NCI-H526 (cell line): ENCODE results near the gene LYZ.

ENCODE experiments used
- DNase-seq, 2 experiments: peaks; one replicate each; lab custom pipeline; 2025; lab: John Stamatoyannopoulos, UW

The LYZ gene

GRCh38 chr12:69338936-69339335 lies 9.2 kb upstream of the LYZ start:
- no peak for DNase-seq

- DNase-seq, result no peak
These were observed 8.2 kb upstream of the LYZ start for GRCh38 chr12:69339999-69340398.

DNA sequence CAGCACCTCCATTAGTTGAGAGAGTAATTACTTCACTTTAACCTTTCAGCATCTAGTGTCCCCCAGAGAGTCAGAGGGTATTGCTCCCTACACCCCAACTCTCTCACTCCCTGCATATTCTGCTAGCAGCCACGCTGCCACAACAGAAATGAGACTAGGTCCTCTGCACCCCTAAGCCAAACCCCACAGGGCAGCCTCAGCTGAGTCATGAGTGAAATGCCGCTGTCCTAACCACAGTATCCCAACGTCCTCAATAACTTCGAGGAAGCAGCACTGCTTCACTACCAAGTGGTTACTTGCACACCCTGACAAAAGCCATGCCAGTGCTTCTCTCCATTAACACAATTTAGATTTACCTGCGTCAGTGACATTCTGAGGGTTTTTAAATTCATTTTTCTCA lies 6.9 kb upstream of the LYZ start:
- DNase-seq, result no peak

- no peak for DNase-seq
These were observed 5.8 kb upstream of the LYZ start for GRCh38 chr12:69342421-69342820.

DNA sequence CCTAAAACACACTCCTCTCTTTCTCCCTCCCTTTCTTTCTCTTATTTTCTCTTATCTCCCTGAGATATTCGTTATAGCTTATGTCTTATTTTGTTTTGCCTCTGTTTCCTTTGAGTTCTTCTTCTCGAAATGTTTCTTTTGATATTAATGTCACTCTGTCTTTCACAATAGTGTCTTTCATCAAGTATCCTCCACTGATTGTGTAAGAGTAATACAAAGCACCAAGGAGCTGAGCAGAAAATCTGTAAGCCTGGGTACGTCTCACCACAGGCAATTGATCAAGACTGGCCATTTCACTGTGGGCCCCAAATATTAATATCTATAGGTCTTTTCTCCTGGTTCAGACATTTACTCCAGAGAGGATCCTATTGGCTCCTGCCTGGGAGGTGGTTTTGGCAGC lies 4.8 kb upstream of the LYZ start:
- no peak for DNase-seq

DNA sequence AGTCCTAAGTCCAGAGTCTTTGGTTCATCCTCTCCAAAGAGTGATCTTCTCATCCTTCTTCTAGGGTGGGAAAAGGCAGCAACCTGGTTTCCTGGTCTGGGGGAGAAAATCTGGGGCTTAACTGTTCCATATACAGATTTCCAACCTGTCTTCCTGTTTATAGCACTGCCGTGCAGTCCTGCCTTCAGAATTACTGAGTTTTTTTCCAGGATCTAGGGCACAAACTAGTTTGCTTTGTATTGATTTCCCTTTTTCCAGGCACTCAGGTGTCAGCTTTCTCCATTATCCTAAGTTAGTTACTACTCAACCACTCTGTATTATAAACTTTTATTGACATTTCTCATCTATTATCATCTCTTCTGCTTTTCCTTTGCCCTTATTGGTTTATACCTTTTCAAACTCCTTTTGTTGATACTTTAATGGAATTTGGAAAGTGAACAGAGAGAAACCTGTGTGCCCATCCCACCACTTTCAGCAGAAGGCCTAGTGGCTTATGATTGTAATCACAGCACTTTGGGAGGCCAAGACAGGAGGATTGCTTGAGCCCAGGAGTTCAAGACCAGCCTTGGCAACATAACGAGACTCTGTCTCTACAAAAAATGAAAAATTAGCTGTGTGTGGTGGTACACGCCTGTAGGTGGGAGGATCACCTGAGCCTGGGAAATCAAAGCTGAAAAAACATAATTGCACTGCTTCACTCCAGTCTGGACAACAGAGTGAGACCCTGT lies 4.1 kb upstream of the LYZ start:
- no peak for DNase-seq

DNA sequence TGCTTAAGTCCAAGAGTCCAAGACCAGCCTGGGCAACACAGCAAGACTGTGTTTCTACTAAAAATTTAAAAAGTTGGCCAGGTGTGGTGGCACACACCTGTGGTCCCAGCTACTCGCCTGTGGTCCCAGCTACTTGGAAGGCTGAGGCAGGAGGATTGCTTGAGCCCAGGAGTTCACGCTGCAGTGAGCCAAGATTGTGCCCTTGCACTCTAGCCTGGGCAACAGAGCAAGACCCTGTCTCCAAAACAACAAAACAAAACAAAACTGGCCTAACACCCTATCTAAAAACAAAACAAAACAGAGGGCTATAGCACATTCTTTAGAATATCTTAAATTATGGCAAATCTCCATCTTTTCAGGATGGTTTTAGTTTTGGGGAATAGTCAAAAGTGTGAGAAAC lies 3.1 kb upstream of the LYZ start:
- DNase-seq, result no peak

GRCh38 chr12:69345742-69346141 lies 2.4 kb upstream of the LYZ start:
- DNase-seq, result no peak

GRCh38 chr12:69350002-69350626 lies 1.9 kb downstream of the LYZ start:
- no peak for DNase-seq

DNA sequence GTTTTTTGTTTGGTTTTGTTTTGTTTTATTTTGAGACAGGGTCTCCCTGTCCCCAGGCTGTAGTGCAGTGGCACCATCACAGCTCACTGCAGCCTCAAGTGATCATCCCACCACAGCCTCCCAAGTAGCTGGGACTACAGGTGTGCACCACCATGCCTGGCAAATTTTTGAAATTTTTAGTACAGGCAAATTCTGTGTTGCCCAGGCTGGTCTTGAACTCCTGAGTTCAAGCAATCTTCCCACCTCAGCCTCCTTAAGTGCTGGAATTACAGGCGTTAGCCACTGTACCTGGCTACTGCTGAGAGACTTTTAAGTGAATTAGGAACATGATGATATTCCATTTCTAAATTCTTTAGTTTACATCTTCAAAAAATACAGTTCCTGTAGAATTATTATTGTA lies 2.6 kb downstream of the LYZ start:
- no peak for DNase-seq

- DNase-seq, result no peak
These were observed 3.5 kb downstream of the LYZ start for GRCh38 chr12:69351462-69352236.

DNA sequence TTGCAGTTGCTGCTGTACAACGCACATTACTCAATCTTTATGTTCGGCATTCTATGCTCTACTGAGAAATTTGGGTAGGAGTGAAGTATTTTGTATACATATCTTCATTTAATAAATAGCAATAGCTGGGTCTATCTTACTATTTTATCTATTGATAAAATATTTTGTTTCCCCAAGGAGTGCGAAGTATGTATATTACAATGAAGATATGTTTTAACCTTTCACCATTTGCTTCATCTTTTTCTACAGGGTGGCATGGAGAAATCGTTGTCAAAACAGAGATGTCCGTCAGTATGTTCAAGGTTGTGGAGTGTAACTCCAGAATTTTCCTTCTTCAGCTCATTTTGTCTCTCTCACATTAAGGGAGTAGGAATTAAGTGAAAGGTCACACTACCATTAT lies 4.7 kb downstream of the LYZ start:
- no peak for DNase-seq

- DNase-seq, result no peak
These were observed 6.0 kb downstream of the LYZ start for GRCh38 chr12:69354172-69354555.

- no peak for DNase-seq
These were observed 6.5 kb downstream of the LYZ start for GRCh38 chr12:69354556-69355187.

- DNase-seq, result no peak
These were observed 7.3 kb downstream of the LYZ start for GRCh38 chr12:69355363-69356028.

DNA sequence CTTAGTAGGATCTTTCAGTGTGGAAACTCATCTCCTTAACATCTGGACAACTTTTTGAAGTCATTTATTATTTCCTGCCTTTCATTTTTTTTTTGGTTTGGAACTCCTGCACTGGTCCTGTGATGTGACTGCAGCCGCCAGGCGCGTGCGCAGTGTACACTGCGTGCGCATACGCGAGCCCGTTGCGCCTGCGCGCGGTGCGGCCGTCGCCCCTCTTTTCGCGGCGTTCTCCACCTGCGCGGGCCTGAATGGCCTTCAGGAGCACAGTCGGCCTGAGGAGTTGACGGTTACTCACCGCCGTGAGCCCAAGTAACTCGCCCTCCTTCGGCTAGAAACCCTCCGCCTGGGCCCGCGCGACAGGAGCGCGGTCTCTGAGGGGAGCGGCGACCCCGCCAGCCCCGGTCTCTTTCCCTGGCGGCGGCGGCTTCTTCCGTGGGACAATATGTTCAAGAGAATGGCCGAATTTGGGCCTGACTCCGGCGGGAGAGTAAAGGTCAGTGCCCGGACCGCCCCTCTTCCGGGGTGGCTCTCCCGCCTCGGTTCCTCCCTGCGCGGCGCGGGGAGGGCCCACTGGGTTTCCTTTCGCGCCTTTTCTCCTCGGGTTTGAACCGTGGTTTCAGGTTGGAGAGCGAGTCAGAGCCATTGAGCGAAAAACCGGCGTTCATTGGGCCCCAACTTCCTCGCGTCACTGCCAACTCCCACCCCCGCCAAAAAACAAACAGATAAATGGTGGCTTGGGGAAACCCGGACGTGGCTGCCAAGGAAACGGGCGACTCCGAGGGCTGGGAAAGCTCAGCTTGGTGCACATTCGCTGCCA lies 11.6 kb downstream of the LYZ start, which contains the start of gene YEATS4:
Gene YEATS4, plus strand, starts transcription at position 213 of the 817 bp plus-strand sequence. Its CDS starts 230 bp downstream, at position 443.
- DNase-seq, result peak; percentile 91 to 95

GRCh38 chr12:69360348-69360672 lies 12.1 kb downstream of the LYZ start:
- no peak for DNase-seq

DNA sequence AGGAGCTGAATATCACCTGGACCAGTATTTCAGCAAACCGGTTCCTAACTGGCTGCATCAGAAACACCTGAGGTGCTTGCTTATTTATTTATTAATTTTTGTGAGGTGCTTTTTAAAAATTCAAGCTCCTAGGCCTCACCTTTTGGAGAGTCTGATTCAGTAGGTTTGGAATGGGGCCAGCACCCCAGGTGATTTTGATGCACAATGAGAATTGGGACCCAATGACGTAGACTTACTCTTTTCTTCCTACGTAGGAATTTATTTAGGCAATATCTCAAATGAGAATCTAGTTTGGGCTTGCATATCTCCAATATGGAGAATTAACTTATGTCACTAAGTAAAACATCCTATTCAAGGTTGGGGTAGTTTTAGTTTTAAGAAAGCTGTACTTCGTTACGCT lies 18.6 kb downstream of the LYZ start:
- no peak for DNase-seq

DNA sequence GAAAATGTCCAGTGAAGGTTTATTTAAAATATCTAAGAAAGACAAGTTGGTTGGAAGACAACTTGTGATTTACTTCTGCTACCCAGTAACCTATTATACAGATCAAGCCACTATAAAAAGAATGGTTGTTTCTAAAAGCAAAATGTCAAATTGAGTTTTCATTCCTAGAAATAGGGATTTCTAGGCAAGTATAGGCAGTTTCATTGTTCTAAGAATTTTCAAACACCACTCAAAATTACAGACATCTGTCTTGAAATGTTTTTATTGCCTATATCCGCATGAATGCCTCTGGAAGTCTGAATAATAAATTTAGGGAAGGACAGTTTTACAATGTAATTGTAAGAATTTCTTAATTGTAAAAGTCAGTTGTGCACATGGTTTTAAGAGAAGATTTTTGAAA lies 20.0 kb downstream of the LYZ start:
- no peak for DNase-seq

DNA sequence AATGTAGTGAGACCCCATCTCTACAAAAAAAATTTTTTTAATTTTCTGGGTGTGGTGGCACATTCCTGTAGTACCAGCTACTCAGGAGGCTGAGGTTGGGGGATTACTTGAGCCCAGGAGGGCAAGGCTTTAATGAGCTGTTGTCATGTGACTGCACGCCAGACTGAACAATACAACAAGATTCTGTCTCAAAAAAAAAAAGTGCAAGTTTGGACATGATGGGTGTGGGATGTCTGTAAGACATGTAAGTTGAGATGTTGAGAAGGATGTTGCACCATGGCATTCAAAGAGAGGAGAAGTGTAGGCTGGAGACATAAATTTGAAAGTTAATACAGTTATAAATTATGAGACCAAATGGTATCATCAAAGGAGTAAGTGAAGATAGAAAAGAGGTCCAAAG lies 34.9 kb downstream of the LYZ start:
- no peak for DNase-seq

GRCh38 chr12:69385038-69385437 lies 36.9 kb downstream of the LYZ start:
- no peak for DNase-seq
